Frontal cortex (tissue), 4 donors: Measurements from ENCODE around the gene ARHGAP6. TPM values are rescaled to one million over a fixed set of nuclear protein-coding genes. Genes with fewer than 3 reads are reported as not detected.

ENCODE experiments used
- DNase-seq, 2 donors: peaks; one replicate each; pipeline ENCODE4 v3.0.0; 2012; ENCODE audit warnings: low spot score in 2 of 2
- FAIRE-seq: peaks from 2 replicates; lab custom pipeline; 2012; peaks lifted over from hg19 to GRCh38; lab: Jason Lieb, UNC
- total RNA-seq: library from RNA; depleted of rRNA; stranded (reverse); fragments of >200 nt; gene quantifications from one replicate; pipeline ENCODE4 v1.2.3, GENCODE V29; 2014
- donor health status: control.
- donor health status: control.
- donor health status: control.

Gene ARHGAP6
- total RNA-seq, 1 donor from 2014 or later, result 3.3 TPM

GRCh38 chrX:11341274-11342201 lies 324.2 kb downstream of the ARHGAP6 start:
- FAIRE-seq (no peak), DNase-seq (no peak)

- no peak for DNase-seq
- FAIRE-seq, result no peak
These were observed 328.3 kb downstream of the ARHGAP6 start for GRCh38 chrX:11337292-11338009.

DNA sequence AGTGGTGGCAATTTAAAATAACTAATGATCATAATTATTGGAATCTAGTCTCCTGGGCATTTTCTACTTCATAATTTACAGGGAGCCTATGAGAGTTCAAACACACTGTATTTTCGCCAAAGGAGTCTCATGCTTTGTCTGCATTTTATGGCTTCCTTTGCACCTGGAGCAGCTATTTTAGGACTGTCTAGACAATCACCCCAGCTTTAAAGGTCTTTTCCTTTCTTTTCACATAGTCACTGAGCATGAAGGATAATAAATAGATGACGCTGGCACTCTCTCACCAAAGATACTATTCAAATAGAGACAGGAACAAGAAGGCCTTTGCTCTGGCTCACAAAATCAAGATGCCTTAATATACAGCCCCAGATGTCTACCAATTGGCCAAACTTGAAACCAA lies 329.5 kb downstream of the ARHGAP6 start:
- no peak for DNase-seq
- no peak for FAIRE-seq

DNA sequence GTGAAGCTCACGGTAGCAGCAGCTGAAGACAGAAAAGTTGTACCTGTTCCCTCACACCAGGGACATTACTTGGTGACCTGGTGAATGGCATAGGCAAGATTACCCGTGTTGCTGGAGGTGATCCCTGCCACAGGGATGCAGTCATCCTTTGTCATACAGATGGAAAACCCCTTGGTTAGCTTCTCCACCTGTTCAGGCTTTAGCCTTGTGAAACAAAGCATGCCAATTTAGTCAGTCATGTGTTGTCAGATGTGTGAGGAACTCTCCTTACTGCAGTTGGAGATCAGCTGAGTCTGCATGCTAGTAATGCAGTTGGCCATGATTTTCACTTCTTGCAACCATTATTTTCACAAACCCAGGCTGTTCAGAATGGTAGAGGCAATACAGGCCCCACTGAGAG lies 331.6 kb downstream of the ARHGAP6 start:
- no peak for FAIRE-seq
- no peak for DNase-seq

DNA sequence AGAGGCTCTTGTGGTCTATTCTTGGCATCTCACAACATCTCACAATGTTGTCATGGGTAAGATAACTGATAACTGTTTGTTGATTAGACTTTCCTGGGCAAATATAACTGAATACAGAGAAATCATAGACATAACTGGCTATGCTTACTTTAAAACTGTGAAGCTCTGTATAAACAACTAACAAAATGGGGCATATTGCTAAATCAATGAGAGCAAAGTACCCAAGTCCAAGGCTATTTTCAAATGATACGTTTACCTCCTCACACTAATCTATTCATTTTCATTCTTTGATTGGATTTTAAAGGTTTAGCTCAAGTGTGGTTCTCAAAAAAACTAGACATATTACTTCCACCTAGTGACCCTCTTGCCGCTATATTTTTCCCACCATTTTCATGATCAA lies 333.9 kb downstream of the ARHGAP6 start:
- no peak for DNase-seq
- no peak for FAIRE-seq

DNA sequence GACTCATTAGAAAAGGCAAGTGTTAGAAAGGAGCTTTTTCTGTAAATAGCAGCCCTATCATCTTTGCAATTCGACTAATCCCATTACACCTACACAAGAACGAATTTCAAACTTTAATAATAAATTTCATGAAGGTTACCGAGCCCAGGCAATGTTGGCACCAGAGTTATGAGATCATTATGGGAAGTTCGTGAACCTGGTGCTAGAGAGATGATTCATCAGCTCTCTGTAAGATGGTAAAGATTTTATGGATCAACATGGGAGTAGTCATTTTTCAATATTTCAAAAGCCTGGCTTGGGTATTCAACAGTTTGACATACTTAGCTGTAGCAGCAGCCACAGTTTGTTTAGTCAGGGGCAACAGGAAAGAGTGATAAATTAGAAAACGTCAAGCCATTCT lies 336.7 kb downstream of the ARHGAP6 start:
- FAIRE-seq (no peak), DNase-seq (no peak)

- FAIRE-seq (no peak), DNase-seq (no peak)
These were observed 337.6 kb downstream of the ARHGAP6 start for GRCh38 chrX:11328134-11328533.

GRCh38 chrX:11321986-11322385 lies 343.7 kb downstream of the ARHGAP6 start:
- FAIRE-seq (no peak), DNase-seq (no peak)

GRCh38 chrX:11319806-11320520 lies 345.8 kb downstream of the ARHGAP6 start:
- FAIRE-seq, result no peak
- DNase-seq, result no peak

DNA sequence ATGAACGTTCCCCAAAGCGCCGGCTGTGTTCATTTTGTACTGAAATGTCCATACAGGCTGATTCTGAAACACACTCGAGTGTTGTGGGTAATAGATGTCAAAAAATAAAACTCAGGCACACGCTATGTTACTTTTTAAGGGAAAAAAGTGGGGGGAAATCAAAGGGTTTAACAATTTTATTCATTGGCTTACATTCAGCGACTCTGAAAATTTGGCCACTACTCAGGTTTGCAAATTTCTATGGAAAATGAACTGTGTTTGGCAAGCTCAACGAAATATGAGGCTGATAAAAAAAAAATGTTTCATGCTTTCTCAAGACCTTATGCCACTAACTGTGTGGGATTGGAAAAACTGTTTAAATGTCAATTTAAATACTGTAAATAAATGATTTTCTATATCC lies 354.0 kb downstream of the ARHGAP6 start:
- DNase-seq, result no peak

DNA sequence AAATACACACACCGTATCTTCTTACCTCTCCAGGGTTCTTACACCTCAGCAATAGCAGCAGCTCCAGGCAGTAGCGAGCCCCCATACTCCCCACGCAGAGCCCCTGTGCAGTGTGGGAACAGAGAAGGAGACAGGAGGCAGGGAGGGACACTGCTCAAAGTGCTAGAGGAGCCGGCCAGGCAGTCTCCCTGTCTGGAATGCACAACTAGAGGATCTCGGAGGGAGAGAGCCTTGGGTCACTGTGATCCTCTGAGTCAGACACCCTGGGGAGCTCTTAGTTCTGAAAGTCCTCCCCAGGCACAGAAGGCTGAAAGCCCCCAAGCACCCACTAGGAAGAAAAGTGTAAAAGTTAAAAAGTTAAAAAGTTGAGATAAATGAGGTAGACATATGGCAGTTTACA lies 356.5 kb downstream of the ARHGAP6 start:
- FAIRE-seq (no peak), DNase-seq (no peak)

More for the DNA sequence above, 354.0 kb downstream of the ARHGAP6 start:
- no peak for FAIRE-seq

GRCh38 chrX:11305641-11306040 lies 360.1 kb downstream of the ARHGAP6 start:
- no peak for DNase-seq
- no peak for FAIRE-seq

GRCh38 chrX:11304829-11305228 lies 360.9 kb downstream of the ARHGAP6 start:
- DNase-seq, result no peak
- no peak for FAIRE-seq

- no peak for DNase-seq
- no peak for FAIRE-seq
These were observed 367.1 kb downstream of the ARHGAP6 start for GRCh38 chrX:11298600-11298999.

- no peak for DNase-seq
- no peak for FAIRE-seq
These were observed 369.7 kb downstream of the ARHGAP6 start for GRCh38 chrX:11296051-11296450.

DNA sequence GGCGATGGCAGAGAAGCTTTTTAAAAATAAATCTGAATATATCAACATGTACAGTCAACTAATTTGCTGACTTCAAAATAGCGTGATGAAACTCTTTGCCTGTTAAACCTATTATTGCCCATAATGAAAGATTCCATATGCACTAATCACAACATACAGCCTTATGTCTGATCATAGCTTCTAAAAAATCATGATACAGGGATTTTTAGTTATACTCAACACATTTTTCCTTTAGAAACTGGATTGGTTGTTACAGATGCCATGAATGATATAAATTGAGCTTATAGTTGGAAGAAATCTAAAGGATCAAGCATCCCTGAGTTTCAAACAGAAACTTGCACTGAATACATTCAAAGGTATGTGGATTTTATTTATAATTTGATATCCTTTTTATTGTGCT lies 372.6 kb downstream of the ARHGAP6 start, which contains the start of gene AMELX:
AMELX (plus strand) TSS at position 301 of the 400 bp plus-strand sequence. CDS start 1,376 bp downstream, outside the sequence.
- FAIRE-seq (no peak), DNase-seq (no peak)

GRCh38 chrX:11290416-11291102 lies 375.2 kb downstream of the ARHGAP6 start:
- FAIRE-seq (no peak), DNase-seq (no peak)

- no peak for DNase-seq
- no peak for FAIRE-seq
These were observed 378.2 kb downstream of the ARHGAP6 start for GRCh38 chrX:11287505-11287904.

DNA sequence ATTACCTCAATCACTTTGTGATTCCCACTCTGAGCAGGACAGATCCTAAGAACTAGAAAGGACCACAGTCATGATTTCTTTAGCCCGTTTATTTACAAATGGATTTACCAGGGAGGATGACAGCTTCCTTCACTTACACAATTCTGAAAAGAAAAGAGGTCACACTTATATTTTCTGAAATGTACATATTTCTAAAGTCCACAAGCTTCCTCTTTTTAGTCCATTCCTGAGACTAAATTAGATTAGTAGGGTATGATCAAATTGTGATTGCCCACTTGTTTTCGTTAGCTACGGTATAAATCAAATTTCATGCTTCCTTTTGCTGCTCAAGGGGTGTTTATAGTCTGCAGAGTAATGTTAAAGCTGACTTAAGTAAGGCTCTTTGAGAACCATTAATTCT lies 380.1 kb downstream of the ARHGAP6 start:
- DNase-seq, result no peak
- no peak for FAIRE-seq

- no peak for DNase-seq
- FAIRE-seq, result no peak
These were observed 383.7 kb downstream of the ARHGAP6 start for GRCh38 chrX:11282043-11282442.
